ENCODE data around the gene SMIM41. TPM values are rescaled to one million over a fixed set of nuclear protein-coding genes. Genes with fewer than 3 reads are reported as not detected.

SMIM41 gene
- total RNA-seq, 1 experiment from 2014 or later = not detected

- no peak for DNase-seq (ENCODE audit: low read depth, low spot score)
- Histone ChIP-seq H3K27ac (ENCODE audit: low read length) (no peak overlapping the region), H3K4me3 (ENCODE audit: low read depth in 2 of 2, low read length in 2 of 2) (no peak overlapping the region), H3K36me3 (ENCODE audit: control insufficient read depth, insufficient read depth, low read length) (no peaks in the 10 kb centered on the region), H3K9me3 (ENCODE audit: control insufficient read depth, insufficient read depth, low read depth, low read length) (no peaks in the 10 kb centered on the region), H3K27me3 (ENCODE audit: control insufficient read depth, insufficient read depth, low read length) (no peaks in the 10 kb centered on the region), H3K4me1 (ENCODE audit: control insufficient read depth, insufficient read depth, low read length) (peaks cover 24% of the 10 kb centered on the region)
- in situ Hi-C loops (cut with HindIII; ENCODE audit: low pct_unique_long_range_greater_than_20kb, low sequenced_read_pairs) = no loop called here
- ChIA-PET CTCF (interaction anchor here (0.8 to 2.0 kb wide), 3 partner anchors 171 to 724 kb away, joined by 3 to 7 read pairs (median 3); no protein-coding TSS in a partner anchor), POLR2A (no interaction called here)
- no peak for ATAC-seq
- BruUV-seq (replicated peaks) = no TSS peak
- intact Hi-C loops (cut with micrococcal nuclease; ENCODE audit: unreplicated experiment) = loop anchor here (10.0 kb wide), 1 partner anchor 220 kb away; no protein-coding TSS in a partner anchor
- TF ChIP-seq REST (IDR thresholded peaks at IDR 0.05; ENCODE audit: insufficient read depth in 1 of 2, low read depth in 2 of 2, low read length in 1 of 2) (no peak), CTCF (IDR thresholded peaks at IDR 0.05) (no peak), TCF7L2 (IDR thresholded peaks at IDR 0.05; ENCODE audit: low read depth, low read length) (no peak), POLR2AphosphoS5 (IDR thresholded peaks at IDR 0.05; ENCODE audit: low read depth, low read length) (no peak), SIN3A (IDR thresholded peaks at IDR 0.05; ENCODE audit: borderline replicate concordance, insufficient read depth, low read depth, low read length) (no peak)
Measured at GRCh38 chr12:52155048-52155868, 75.8 kb downstream of the SMIM41 start.

GRCh38 chr12:52156311-52156710 lies 76.8 kb downstream of the SMIM41 start:
- Histone ChIP-seq H3K27me3 (ENCODE audit: control insufficient read depth, insufficient read depth, low read length) (no peaks in the 10 kb centered on the region), H3K27ac (ENCODE audit: low read length) (no peak overlapping the region), H3K9me3 (ENCODE audit: control insufficient read depth, insufficient read depth, low read depth, low read length) (no peaks in the 10 kb centered on the region), H3K4me3 (ENCODE audit: low read depth in 2 of 2, low read length in 2 of 2) (no peak overlapping the region), H3K4me1 (ENCODE audit: control insufficient read depth, insufficient read depth, low read length) (peaks cover 21% of the 10 kb centered on the region), H3K36me3 (ENCODE audit: control insufficient read depth, insufficient read depth, low read length) (no peaks in the 10 kb centered on the region)
- POLR2A ChIA-PET = no interaction called here
- BruUV-seq (replicated peaks) = no TSS peak
- in situ Hi-C loops (cut with HindIII; ENCODE audit: low pct_unique_long_range_greater_than_20kb, low sequenced_read_pairs) = no loop called here
- TF ChIP-seq CTCF (IDR thresholded peaks at IDR 0.05) (no peak), SIN3A (IDR thresholded peaks at IDR 0.05; ENCODE audit: borderline replicate concordance, insufficient read depth, low read depth, low read length) (no peak), REST (IDR thresholded peaks at IDR 0.05; ENCODE audit: insufficient read depth in 1 of 2, low read depth in 2 of 2, low read length in 1 of 2) (no peak), TCF7L2 (IDR thresholded peaks at IDR 0.05; ENCODE audit: low read depth, low read length) (no peak), POLR2AphosphoS5 (IDR thresholded peaks at IDR 0.05; ENCODE audit: low read depth, low read length) (no peak)
- ATAC-seq = 0 out of 2 replicates have a peak, but pooled peaks have one; percentile 1
- CTCF ChIA-PET = interaction anchor here (0.5 to 2.6 kb wide), 9 partner anchors 9 to 1207 kb away, joined by 3 to 15 read pairs (median 5); no protein-coding TSS in a partner anchor
- intact Hi-C loops (cut with micrococcal nuclease; ENCODE audit: unreplicated experiment) = loop anchor here (2.0 to 10.0 kb wide), 2 partner anchors 170 to 218 kb away; no protein-coding TSS in a partner anchor
- no peak for DNase-seq (ENCODE audit: low read depth, low spot score)

Data from Panc1 (cell line).